Esophagus squamous epithelium (tissue), 5 donors: ENCODE results near the gene CFAP92. TPM values are rescaled to one million over a fixed set of nuclear protein-coding genes. Genes with fewer than 3 reads are reported as not detected.
A peak's percentile ranks its signal among the peaks of the same experiment; 100 is the strongest.
"Not testable (repeated sequence)": the region's sequence is repeated elsewhere in the genome, so short reads cannot be mapped to it uniquely, and the experiment has no call there.

ENCODE experiments used
- DNase-seq: peaks from one replicate; lab custom pipeline; 2025; lab: John Stamatoyannopoulos, UW
- H3K27ac ChIP-seq, 4 donors: fragments of 200-600 bp; sonication (generic); one replicate each; pipeline ENCODE4 v1.5.1; 2016 to 2019; ENCODE audit warnings: mild to moderate bottlenecking in 1 of 4
- H3K27me3 ChIP-seq, 4 donors: fragments of 200-600 bp; sonication (generic); 1 replicate in 3 of 4; 2 replicates in 1 of 4; pipeline versions ENCODE4 v1.5.1 to v1.6.0; 2017 to 2021; ENCODE audit warnings: antibody characterized with exemption in 1 of 4
- H3K36me3 ChIP-seq, 3 donors: fragments of 200-600 bp; sonication (generic); one replicate each; pipeline ENCODE4 v1.5.1; 2016 to 2019
- H3K4me1 ChIP-seq, 3 donors: fragments of 200-600 bp; sonication (generic); one replicate each; pipeline ENCODE4 v1.5.1; 2017 to 2019
- H3K4me3 ChIP-seq, 4 donors: fragments of 200-600 bp; sonication (generic); 1 replicate in 3 of 4; 2 replicates in 1 of 4; pipeline ENCODE4 v1.5.1; 2016 to 2019; ENCODE audit warnings: mild to moderate bottlenecking in 2 of 4, moderate library complexity in 1 of 4
- H3K9me3 ChIP-seq, 3 donors: fragments of 200-600 bp; sonication (generic); one replicate each; pipeline ENCODE4 v1.5.1; 2016 to 2019
- POLR2A ChIP-seq, 4 donors: fragments of 450-650 bp; IDR thresholded peaks; one replicate each; pipeline ENCODE4 v1.6.1; 2017; ENCODE audit warnings: antibody characterized with exemption in 4 of 4, mild to moderate bottlenecking in 4 of 4, moderate library complexity in 3 of 4
- WGBS, 2 donors: methylation state at CpG; one replicate each; pipeline ENCODE4 v1.1.5; 2018; 5-methylcytosine and 5-hydroxymethylcytosine counted together
- intact Hi-C: fragments of 100-400 bp; cut with DNase I; formaldehyde crosslinking; loops from one replicate; pipeline ENCODE4 v1.15.0; 2022
- total RNA-seq, 4 donors: library from RNA; depleted of rRNA; stranded (reverse); fragments of >200 nt; gene quantifications; one replicate each; pipeline ENCODE4 v1.1.0, GENCODE V29; 2016
- TF ChIP-seq, protein P1 (sequence below), 6 experiments: fragments of 450-650 bp in 4 of 6; fragments of 200-600 bp in 2 of 6; sonication (generic) in 2 of 6; IDR thresholded peaks; one replicate each; pipeline ENCODE4 v1.5.1; 2016 to 2019; ENCODE audit warnings: antibody characterized with exemption in 6 of 6, mild to moderate bottlenecking in 4 of 6, moderate library complexity in 4 of 6
- donor health status: DM: yes; HTN: yes; CAD: no.

Gene CFAP92
- total RNA-seq, 4 donors from 2014 or later, result 0.40 to 1.4 (median 0.98) TPM

DNA sequence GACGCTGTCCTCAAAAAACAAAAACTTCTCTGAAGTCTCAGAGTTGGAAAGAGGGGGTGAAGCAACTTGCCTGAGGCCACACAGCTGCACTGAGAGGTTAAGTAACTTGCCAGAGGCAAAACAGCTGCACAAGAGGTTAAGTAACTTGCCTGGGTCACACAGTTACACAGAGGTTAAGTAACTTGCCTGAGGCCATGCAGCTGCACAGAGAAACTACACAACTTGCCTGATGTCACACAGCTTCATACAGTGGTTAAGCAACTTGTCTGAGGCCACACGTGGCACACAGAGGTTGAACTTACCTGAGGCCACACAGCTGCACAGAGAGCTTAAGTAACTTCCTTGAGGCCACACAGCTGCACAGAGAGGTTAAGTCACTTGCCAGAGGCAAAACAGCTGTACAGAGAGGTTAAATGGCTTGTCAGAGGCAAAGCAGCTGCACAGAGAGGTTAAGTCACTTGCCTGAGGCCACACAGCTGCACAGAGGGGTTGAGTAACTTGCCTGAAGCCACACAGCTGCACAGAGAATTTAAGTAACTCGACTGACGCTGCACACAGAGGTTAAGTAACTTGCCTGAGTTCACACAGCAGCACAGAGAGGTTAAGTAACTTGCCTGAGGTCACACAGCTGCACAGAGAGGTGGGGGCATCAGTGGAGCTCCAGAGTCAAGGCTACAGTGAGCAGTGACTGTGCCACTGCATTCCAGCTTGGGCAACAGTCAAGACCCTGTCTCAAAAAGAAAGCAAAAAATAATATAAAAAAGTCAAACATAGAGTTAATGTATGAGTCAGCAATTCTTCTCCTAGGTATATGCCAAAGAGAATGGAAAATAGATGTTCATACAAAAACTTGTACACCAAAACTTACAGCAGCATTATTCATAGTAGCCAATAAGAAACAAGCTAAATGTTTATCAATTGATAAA is 126.4 kb downstream of the CFAP92 start:
- Histone ChIP-seq H3K4me1 (peaks cover 0 to 13% (median 4%) of the 10 kb centered on the region in 3 donors), H3K9me3 (no peaks in the 10 kb centered on the region), H3K36me3 (no peaks in the 10 kb centered on the region), H3K27me3 (no peaks in the 10 kb centered on the region), H3K27ac (no peak overlapping the region), H3K4me3 (no peak overlapping the region)
- WGBS, 2 donors, result 38 to 66% methylated on average over 3 to 4 of the region's 4 CpGs
- DNase-seq, result no peak
- TF ChIP-seq POLR2A (IDR thresholded peaks at IDR 0.05), result no peak
- TF ChIP-seq, protein P1, sequence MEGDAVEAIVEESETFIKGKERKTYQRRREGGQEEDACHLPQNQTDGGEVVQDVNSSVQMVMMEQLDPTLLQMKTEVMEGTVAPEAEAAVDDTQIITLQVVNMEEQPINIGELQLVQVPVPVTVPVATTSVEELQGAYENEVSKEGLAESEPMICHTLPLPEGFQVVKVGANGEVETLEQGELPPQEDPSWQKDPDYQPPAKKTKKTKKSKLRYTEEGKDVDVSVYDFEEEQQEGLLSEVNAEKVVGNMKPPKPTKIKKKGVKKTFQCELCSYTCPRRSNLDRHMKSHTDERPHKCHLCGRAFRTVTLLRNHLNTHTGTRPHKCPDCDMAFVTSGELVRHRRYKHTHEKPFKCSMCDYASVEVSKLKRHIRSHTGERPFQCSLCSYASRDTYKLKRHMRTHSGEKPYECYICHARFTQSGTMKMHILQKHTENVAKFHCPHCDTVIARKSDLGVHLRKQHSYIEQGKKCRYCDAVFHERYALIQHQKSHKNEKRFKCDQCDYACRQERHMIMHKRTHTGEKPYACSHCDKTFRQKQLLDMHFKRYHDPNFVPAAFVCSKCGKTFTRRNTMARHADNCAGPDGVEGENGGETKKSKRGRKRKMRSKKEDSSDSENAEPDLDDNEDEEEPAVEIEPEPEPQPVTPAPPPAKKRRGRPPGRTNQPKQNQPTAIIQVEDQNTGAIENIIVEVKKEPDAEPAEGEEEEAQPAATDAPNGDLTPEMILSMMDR (IDR thresholded peaks at IDR 0.05), result no peak
- intact Hi-C loops, result no loop called here

DNA sequence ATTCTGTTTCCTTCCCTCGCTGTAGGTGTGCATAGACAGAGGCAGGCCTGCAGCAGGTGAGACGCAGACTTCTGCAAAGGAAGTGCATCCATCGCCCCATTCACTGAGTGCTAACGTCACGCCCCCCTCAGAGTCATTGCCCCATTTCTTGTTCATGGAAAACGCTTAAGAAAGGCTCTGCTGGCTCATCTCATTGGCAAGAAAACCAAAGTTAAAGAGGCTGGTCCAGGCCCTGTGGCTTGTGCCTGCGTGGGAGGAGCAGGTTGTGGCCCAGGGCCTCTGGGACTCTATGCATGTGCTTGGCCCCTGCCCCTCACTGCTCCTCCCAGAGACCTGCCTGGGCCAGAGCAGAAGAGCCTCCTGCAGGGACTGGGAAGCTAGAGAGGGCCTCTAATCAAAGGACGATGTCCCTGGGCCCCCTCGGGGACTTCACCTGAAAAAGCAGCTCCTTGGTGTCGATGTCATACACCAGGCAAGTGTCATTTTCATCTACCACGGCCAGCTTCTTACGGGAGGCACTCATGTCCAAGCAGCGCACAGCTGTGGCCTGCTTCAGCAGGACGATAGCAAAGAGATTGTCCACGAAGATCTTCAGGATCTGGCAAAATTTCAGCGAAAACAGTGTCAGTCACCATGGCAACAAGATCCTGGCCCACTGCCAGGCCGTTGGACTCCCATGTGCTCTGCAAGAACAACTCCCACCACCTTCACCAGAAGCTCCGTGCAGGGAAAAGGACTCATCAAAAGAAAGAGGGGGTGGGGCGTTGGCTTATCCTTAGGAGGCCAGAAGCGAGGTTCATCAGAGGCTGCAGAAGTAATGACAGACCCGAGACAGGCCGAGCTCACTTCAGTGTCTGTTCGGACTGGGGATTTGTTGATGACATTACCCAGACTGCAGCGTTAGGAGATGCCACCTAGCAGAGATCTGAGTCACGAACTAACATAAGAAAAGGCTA is 128.7 kb downstream of the CFAP92 start:
- H3K4me3 ChIP-seq, DNase-seq, intact Hi-C loops, H3K36me3 ChIP-seq, H3K27me3 ChIP-seq: not testable (repeated sequence)
- peaks cover 0 to 13% (median 8%) of the 10 kb centered on the region in 3 donors for H3K9me3 ChIP-seq
- H3K27ac ChIP-seq, result peak overlapping the region in 1 of 4 donors; percentile 14
- 69 to 72% methylated on average over 10 to 15 of the region's 25 CpGs for WGBS, 2 donors
- H3K4me1 ChIP-seq, result peaks cover 0 to 13% (median 4%) of the 10 kb centered on the region in 3 donors

DNA sequence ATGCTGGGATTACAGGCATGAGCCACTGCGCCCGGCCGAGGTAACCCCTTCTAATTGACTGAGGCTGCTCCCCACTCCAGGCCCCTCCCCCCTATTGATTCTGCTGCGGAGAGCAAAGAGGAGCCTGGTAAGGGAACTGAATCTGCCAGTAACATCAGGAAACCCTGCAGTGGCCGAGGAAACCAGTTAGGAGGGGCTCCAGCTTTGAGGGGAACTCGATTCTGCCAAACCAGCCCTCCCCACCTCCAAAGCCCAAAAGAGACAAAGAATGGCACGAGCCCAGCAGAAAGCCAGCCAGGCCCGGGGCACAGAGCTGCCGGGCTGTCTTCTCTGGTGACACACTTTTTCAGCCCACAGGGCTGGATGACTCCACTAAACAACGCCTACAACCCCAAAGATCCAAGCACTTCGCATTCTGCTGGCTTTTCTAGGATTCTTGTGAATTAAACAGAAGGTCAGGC is 129.5 kb downstream of the CFAP92 start:
- Histone ChIP-seq H3K4me1 (peaks cover 0 to 13% (median 4%) of the 10 kb centered on the region in 3 donors), H3K27me3 (no peaks in the 10 kb centered on the region), H3K9me3 (peaks cover 0 to 20% (median 16%) of the 10 kb centered on the region in 3 donors), H3K27ac (peak overlapping the region in 2 of 4 donors; percentile 14), H3K4me3 (no peak overlapping the region), H3K36me3 (no peaks in the 10 kb centered on the region)
- WGBS, 2 donors, result 46 to 75% methylated on average over 2 to 10 of the region's 11 CpGs
- intact Hi-C loops, result no loop called here
- no peak for TF ChIP-seq POLR2A (IDR thresholded peaks at IDR 0.05)
- TF ChIP-seq, protein P1 (IDR thresholded peaks at IDR 0.05), result no peak
- DNase-seq, result no peak

DNA sequence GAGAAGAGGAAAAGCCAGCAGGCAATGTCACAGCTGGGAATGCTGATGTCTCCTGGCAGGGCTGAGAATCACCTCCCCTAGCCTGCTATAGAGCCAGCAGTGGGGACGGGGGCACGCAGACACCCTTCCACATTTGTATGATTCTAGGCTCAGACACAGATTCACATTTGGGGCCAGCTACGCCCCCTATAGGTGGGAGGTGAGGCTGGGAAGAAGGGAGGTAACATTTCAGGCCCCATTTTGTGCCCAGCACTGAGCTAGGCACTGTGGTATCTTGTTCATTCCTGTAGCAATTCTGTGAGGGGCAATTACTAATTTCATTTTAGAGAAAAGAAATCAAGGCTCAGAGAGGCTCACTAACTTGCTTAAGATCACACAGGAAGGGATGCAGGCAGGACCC is 130.3 kb downstream of the CFAP92 start:
- Histone ChIP-seq H3K27me3 (no peaks in the 10 kb centered on the region), H3K4me3 (no peak overlapping the region), H3K9me3 (peaks cover 0 to 28% (median 24%) of the 10 kb centered on the region in 3 donors), H3K36me3 (no peaks in the 10 kb centered on the region), H3K4me1 (peaks cover 0 to 13% (median 4%) of the 10 kb centered on the region in 3 donors), H3K27ac (no peak overlapping the region)
- DNase-seq, result no peak
- TF ChIP-seq POLR2A (IDR thresholded peaks at IDR 0.05), result no peak
- TF ChIP-seq, protein P1 (IDR thresholded peaks at IDR 0.05), result peak in 1 of 6 experiments; percentile 7
- intact Hi-C loops, result no loop called here
- 78 to 87% methylated on average over 2 to 3 of the region's 3 CpGs for WGBS, 2 donors

DNA sequence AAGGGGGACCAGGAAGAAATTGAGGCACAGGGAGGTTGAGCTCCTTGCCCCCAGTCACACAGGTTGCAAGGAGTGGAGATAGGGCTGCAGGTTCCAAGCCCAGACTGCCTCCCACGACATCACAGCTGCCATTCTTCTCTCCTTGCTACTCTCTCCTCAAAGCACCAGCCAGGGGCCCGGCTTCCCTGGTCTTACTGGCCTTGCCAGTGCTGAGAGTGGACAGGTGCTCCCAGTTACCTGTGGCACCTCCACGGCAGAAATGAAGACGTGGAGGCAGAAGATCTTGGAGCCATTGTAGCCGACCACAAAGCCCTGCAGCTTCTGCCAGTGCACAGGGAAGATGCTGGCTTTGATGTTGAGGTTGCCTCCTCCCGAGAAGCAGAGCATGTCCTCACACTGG is 132.4 kb downstream of the CFAP92 start:
- no peaks in the 10 kb centered on the region for H3K36me3 ChIP-seq
- H3K4me3 ChIP-seq, result no peak overlapping the region
- H3K4me1 ChIP-seq, result peaks cover 0 to 13% (median 4%) of the 10 kb centered on the region in 3 donors
- DNase-seq, result no peak
- no peaks in the 10 kb centered on the region for H3K27me3 ChIP-seq
- H3K27ac ChIP-seq, result no peak overlapping the region
- 88 to 92% methylated on average over 4 of the region's 6 CpGs for WGBS, 2 donors
- peaks cover 0 to 38% (median 30%) of the 10 kb centered on the region in 3 donors for H3K9me3 ChIP-seq
- intact Hi-C loops, result no loop called here
- TF ChIP-seq, protein P1 (IDR thresholded peaks at IDR 0.05), result no peak
- no peak for TF ChIP-seq POLR2A (IDR thresholded peaks at IDR 0.05)
